Cardiac muscle cell (in vitro differentiated cells and primary cell): ENCODE data around the gene VWA5A. TPM values are rescaled to one million over a fixed set of nuclear protein-coding genes. Genes with fewer than 3 reads are reported as not detected.

Source experiments
- DNase-seq, 2 donors: peaks; one replicate each; pipeline versions ENCODE4 v3.0.0 to v3.0.0-alpha.2; 2010 to 2017; ENCODE audit warnings: low read depth in 1 of 2, low spot score in 1 of 2
- H3K27ac ChIP-seq: fragments of 200-600 bp; sonication (generic); 2 replicates; pipeline ENCODE4 v1.5.1; 2016
- H3K27me3 ChIP-seq: fragments of 200-600 bp; sonication (generic); 2 replicates; pipeline ENCODE4 v1.6.0; 2016; ENCODE audit warnings: control low read depth
- H3K36me3 ChIP-seq: fragments of 200-600 bp; sonication (generic); 2 replicates; pipeline ENCODE4 v1.5.1; 2016; ENCODE audit warnings: control low read depth
- H3K4me1 ChIP-seq: fragments of 200-600 bp; sonication (generic); 2 replicates; pipeline ENCODE4 v1.8.1; 2017; ENCODE audit warnings: low read depth, mild to moderate bottlenecking, mixed run types
- H3K4me3 ChIP-seq: fragments of 200-600 bp; sonication (generic); 2 replicates; pipeline ENCODE4 v1.5.1; 2016; ENCODE audit warnings: mild to moderate bottlenecking
- H3K9me3 ChIP-seq: fragments of 200-600 bp; sonication (generic); 2 replicates; pipeline ENCODE4 v1.5.1; 2017; ENCODE audit warnings: low read depth, mild to moderate bottlenecking, control low read depth
- polyA plus RNA-seq: library from polyadenylated mRNA; unstranded; fragments of >200 nt; fragmentation: Nextera tagmentation; extraction: Ambion mirVana; gene quantifications from 2 replicates; pipeline ENCODE4 v1.2.1, GENCODE V29; 2016
- total RNA-seq: library from RNA; depleted of rRNA; stranded (reverse); fragments of >200 nt; gene quantifications from 2 replicates; pipeline ENCODE4 v1.2.3, GENCODE V29; 2016
- TF ChIP-seq, protein P1 (sequence below): IDR thresholded peaks from 2 replicates; pipeline ENCODE4 v1.5.1; 2012; ENCODE audit warnings: low read depth, mild to moderate bottlenecking, low read length

Gene VWA5A
- total and polyA plus RNA-seq, 2 experiments from 2014 or later: 20.8 to 37.6 TPM

DNA sequence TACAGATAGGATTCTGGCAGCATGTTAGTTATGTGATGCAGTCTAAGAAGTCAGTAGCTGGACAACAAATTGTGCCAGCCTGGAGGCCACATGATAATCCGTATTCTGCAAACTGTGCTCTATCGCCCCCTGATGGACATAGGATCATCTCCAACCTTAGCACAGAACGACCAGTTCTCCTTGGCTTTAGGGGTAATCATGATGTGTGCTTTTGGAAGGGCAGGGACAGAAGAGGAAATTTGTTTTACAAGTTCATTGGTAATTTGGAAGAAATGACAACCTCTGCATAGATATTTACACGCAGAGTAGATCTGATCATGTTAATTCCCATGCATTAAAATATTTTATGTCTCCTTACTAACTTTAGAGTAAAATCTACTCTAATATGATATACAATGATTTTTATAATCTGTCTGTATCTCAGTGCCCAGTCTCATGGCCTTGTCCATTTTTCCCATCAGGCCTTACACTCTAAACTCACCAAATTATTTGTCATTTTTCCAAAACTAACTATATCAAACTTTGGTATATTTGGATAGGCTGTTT is 80.0 kb downstream of the VWA5A start:
- Histone ChIP-seq H3K4me3 (no peak overlapping the region), H3K27ac (no peak overlapping the region), H3K36me3 (no peaks in the 10 kb centered on the region), H3K9me3 (no peaks in the 10 kb centered on the region), H3K27me3 (no peaks in the 10 kb centered on the region), H3K4me1 (no peaks in the 10 kb centered on the region)
- TF ChIP-seq, protein P1, sequence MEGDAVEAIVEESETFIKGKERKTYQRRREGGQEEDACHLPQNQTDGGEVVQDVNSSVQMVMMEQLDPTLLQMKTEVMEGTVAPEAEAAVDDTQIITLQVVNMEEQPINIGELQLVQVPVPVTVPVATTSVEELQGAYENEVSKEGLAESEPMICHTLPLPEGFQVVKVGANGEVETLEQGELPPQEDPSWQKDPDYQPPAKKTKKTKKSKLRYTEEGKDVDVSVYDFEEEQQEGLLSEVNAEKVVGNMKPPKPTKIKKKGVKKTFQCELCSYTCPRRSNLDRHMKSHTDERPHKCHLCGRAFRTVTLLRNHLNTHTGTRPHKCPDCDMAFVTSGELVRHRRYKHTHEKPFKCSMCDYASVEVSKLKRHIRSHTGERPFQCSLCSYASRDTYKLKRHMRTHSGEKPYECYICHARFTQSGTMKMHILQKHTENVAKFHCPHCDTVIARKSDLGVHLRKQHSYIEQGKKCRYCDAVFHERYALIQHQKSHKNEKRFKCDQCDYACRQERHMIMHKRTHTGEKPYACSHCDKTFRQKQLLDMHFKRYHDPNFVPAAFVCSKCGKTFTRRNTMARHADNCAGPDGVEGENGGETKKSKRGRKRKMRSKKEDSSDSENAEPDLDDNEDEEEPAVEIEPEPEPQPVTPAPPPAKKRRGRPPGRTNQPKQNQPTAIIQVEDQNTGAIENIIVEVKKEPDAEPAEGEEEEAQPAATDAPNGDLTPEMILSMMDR: peak; percentile 92
- peak; percentile 32 to 82 for DNase-seq

Other genes starting within 250 kb of the VWA5A start
- gene TMEM225, start 229.8 kb upstream of the VWA5A start, total RNA-seq: not detected in 2 replicates
- not detected in 2 replicates for gene TMEM225, start 229.8 kb upstream of the VWA5A start, polyA plus RNA-seq
- gene OR8D4, start 213.3 kb upstream of the VWA5A start, total RNA-seq: not detected in 2 replicates
- not detected in 2 replicates for gene OR8D4, start 213.3 kb upstream of the VWA5A start, polyA plus RNA-seq
- gene OR4D5, start 175.8 kb upstream of the VWA5A start, total RNA-seq: 0.15 TPM in 1 of 2 replicates, not detected in the other
- gene OR4D5, start 175.8 kb upstream of the VWA5A start, polyA plus RNA-seq: not detected in 2 replicates
- not detected in 2 replicates for gene OR6T1, start 171.6 kb upstream of the VWA5A start, total RNA-seq
- not detected in 2 replicates for gene OR6T1, start 171.6 kb upstream of the VWA5A start, polyA plus RNA-seq
- gene OR10S1, start 137.7 kb upstream of the VWA5A start, total RNA-seq: not detected in 2 replicates
- gene OR10S1, start 137.7 kb upstream of the VWA5A start, polyA plus RNA-seq: not detected in 2 replicates
- gene OR10G6, start 120.3 kb upstream of the VWA5A start, total RNA-seq: not detected in 2 replicates
- not detected in 2 replicates for gene OR10G6, start 120.3 kb upstream of the VWA5A start, polyA plus RNA-seq
- not detected in 2 replicates for gene OR10G4, start 102.5 kb upstream of the VWA5A start, total RNA-seq
- not detected in 2 replicates for gene OR10G4, start 102.5 kb upstream of the VWA5A start, polyA plus RNA-seq
- not detected in 2 replicates for gene OR10G9, start 92.4 kb upstream of the VWA5A start, total RNA-seq
- not detected in 2 replicates for gene OR10G9, start 92.4 kb upstream of the VWA5A start, polyA plus RNA-seq
- not detected in 2 replicates for gene OR10G8, start 88.7 kb upstream of the VWA5A start, total RNA-seq
- gene OR10G8, start 88.7 kb upstream of the VWA5A start, polyA plus RNA-seq: not detected in 2 replicates
- not detected in 2 replicates for gene OR10G7, start 74.1 kb upstream of the VWA5A start, total RNA-seq
- not detected in 2 replicates for gene OR10G7, start 74.1 kb upstream of the VWA5A start, polyA plus RNA-seq
- not detected in 2 replicates for gene OR10D3, start 67.9 kb downstream of the VWA5A start, total RNA-seq
- gene OR10D3, start 67.9 kb downstream of the VWA5A start, polyA plus RNA-seq: not detected in 2 replicates
- gene OR8G1, start 125.6 kb downstream of the VWA5A start, total RNA-seq: not detected in 2 replicates
- not detected in 2 replicates for gene OR8G1, start 125.6 kb downstream of the VWA5A start, polyA plus RNA-seq
- not detected in 2 replicates for gene OR8G5, start 140.9 kb downstream of the VWA5A start, total RNA-seq
- gene OR8G5, start 140.9 kb downstream of the VWA5A start, polyA plus RNA-seq: not detected in 2 replicates
- gene OR8D1, start 198.5 kb downstream of the VWA5A start, total RNA-seq: not detected in 2 replicates
- gene OR8D1, start 198.5 kb downstream of the VWA5A start, polyA plus RNA-seq: not detected in 2 replicates
- gene OR8D2, start 204.7 kb downstream of the VWA5A start, total RNA-seq: not detected in 2 replicates
- gene OR8D2, start 204.7 kb downstream of the VWA5A start, polyA plus RNA-seq: not detected in 2 replicates